Thyroid gland (tissue), 4 donors: ENCODE data around the gene CSNK2A1. TPM values are rescaled to one million over a fixed set of nuclear protein-coding genes. Genes with fewer than 3 reads are reported as not detected.
"Not testable (repeated sequence)": the region's sequence is repeated elsewhere in the genome, so short reads cannot be mapped to it uniquely, and the experiment has no call there.

Experiments
- DNase-seq, 2 donors: peaks; one replicate each; pipeline ENCODE4 v3.0.0-alpha.2; 2019
- H3K27ac ChIP-seq, 3 donors: fragments of 200-600 bp; sonication (generic); 1 replicate in 2 of 3; 2 replicates in 1 of 3; pipeline ENCODE4 v1.5.1; 2016 to 2019; ENCODE audit warnings: mild to moderate bottlenecking in 1 of 3, moderate library complexity in 1 of 3
- H3K27me3 ChIP-seq: fragments of 200-600 bp; sonication (generic); one replicate; pipeline ENCODE4 v1.5.1; 2019
- H3K36me3 ChIP-seq, 2 donors: fragments of 200-600 bp; sonication (generic); one replicate each; pipeline ENCODE4 v1.5.1; 2016 to 2019
- H3K4me1 ChIP-seq, 2 donors: fragments of 200-600 bp; sonication (generic); one replicate each; pipeline ENCODE4 v1.5.1; 2017 to 2019
- H3K4me3 ChIP-seq, 3 donors: fragments of 200-600 bp; sonication (generic); replicated peaks in 1 of 3; 1 replicate in 2 of 3; 2 replicates in 1 of 3; pipeline ENCODE4 v1.5.1; 2016; ENCODE audit warnings: mild to moderate bottlenecking in 1 of 3
- H3K9me3 ChIP-seq: fragments of 200-600 bp; sonication (generic); one replicate; pipeline ENCODE4 v1.5.1; 2017
- POLR2A ChIP-seq, 2 donors: fragments of 450-650 bp; IDR thresholded peaks; one replicate each; pipeline ENCODE4 v1.6.1; 2017; ENCODE audit warnings: antibody characterized with exemption in 2 of 2, mild to moderate bottlenecking in 2 of 2, moderate library complexity in 1 of 2
- WGBS, 2 donors: methylation state at CpG; one replicate each; pipeline ENCODE4 v1.1.5; 2017; 5-methylcytosine and 5-hydroxymethylcytosine counted together
- intact Hi-C: fragments of 100-400 bp; cut with DNase I; formaldehyde crosslinking; loops from one replicate; pipeline ENCODE4 v1.15.1; 2023
- total RNA-seq, 4 donors: library from RNA; depleted of rRNA; stranded (reverse); fragments of >200 nt; gene quantifications; one replicate each; pipeline ENCODE4 v1.2.3, GENCODE V29; 2016
- TF ChIP-seq, protein P1 (sequence below), 6 experiments: fragments of 200-600 bp in 3 of 6; fragments of 450-650 bp in 3 of 6; sonication (generic) in 3 of 6; IDR thresholded peaks; one replicate each; pipeline ENCODE4 v1.5.1; 2016 to 2019; ENCODE audit warnings: antibody characterized with exemption in 6 of 6, mild to moderate bottlenecking in 2 of 6, inconsistent platforms in 1 of 6, moderate library complexity in 1 of 6

CSNK2A1 gene
- total RNA-seq, 4 donors from 2014 or later, result 88.0 to 153 (median 105) TPM

- WGBS, 2 donors, result 59 to 61% methylated on average over 3 of the region's 3 CpGs
- H3K4me3 ChIP-seq, result no peak overlapping the region
- H3K27ac ChIP-seq, result no peak overlapping the region
- no peaks in the 10 kb centered on the region for H3K4me1 ChIP-seq
- TF ChIP-seq, protein P1, sequence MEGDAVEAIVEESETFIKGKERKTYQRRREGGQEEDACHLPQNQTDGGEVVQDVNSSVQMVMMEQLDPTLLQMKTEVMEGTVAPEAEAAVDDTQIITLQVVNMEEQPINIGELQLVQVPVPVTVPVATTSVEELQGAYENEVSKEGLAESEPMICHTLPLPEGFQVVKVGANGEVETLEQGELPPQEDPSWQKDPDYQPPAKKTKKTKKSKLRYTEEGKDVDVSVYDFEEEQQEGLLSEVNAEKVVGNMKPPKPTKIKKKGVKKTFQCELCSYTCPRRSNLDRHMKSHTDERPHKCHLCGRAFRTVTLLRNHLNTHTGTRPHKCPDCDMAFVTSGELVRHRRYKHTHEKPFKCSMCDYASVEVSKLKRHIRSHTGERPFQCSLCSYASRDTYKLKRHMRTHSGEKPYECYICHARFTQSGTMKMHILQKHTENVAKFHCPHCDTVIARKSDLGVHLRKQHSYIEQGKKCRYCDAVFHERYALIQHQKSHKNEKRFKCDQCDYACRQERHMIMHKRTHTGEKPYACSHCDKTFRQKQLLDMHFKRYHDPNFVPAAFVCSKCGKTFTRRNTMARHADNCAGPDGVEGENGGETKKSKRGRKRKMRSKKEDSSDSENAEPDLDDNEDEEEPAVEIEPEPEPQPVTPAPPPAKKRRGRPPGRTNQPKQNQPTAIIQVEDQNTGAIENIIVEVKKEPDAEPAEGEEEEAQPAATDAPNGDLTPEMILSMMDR (IDR thresholded peaks at IDR 0.05), result no peak
- TF ChIP-seq POLR2A (IDR thresholded peaks at IDR 0.05), result no peak
- intact Hi-C loops, result no loop called here
- no peaks in the 10 kb centered on the region for H3K9me3 ChIP-seq
- no peak for DNase-seq
- no peaks in the 10 kb centered on the region for H3K27me3 ChIP-seq
- no peaks in the 10 kb centered on the region for H3K36me3 ChIP-seq
These were observed 44.9 kb upstream of the CSNK2A1 start for GRCh38 chr20:588476-588875.

DNA sequence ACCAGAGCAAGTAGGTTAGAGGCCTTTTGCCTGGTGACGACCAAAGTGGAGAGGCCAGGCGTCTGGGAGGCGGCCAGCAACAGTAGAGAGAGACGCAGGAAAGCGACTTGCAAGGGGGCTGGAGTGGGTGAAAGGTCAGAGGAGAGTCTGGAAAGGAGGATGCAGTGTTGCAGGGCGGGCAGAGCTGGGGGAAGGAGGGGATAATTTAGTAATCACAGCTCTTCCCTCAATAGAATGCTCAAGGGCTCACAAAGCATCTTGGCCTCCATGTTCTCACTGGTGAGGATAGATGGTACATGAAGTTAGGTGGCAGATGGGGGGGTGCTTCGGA lies 41.3 kb upstream of the CSNK2A1 start:
- Histone ChIP-seq H3K36me3 (no peaks in the 10 kb centered on the region), H3K4me3 (no peak overlapping the region), H3K27me3 (no peaks in the 10 kb centered on the region), H3K4me1 (no peaks in the 10 kb centered on the region), H3K27ac (no peak overlapping the region), H3K9me3 (no peaks in the 10 kb centered on the region)
- TF ChIP-seq POLR2A (IDR thresholded peaks at IDR 0.05), result no peak
- TF ChIP-seq, protein P1 (IDR thresholded peaks at IDR 0.05), result no peak
- no peak for DNase-seq
- WGBS, 2 donors, result 73 to 77% methylated on average over 7 of the region's 7 CpGs
- intact Hi-C loops, result no loop called here

- H3K27ac ChIP-seq, result no peak overlapping the region
- H3K9me3 ChIP-seq, result no peaks in the 10 kb centered on the region
- H3K4me1 ChIP-seq, result no peaks in the 10 kb centered on the region
- DNase-seq, result no peak
- intact Hi-C loops, result no loop called here
- WGBS, 2 donors, result 77 to 78% methylated on average over 8 of the region's 8 CpGs
- no peaks in the 10 kb centered on the region for H3K27me3 ChIP-seq
- no peak overlapping the region for H3K4me3 ChIP-seq
- TF ChIP-seq, protein P1 (IDR thresholded peaks at IDR 0.05), result no peak
- TF ChIP-seq POLR2A (IDR thresholded peaks at IDR 0.05), result no peak
- no peaks in the 10 kb centered on the region for H3K36me3 ChIP-seq
These were observed 40.8 kb upstream of the CSNK2A1 start for GRCh38 chr20:584161-584970.

GRCh38 chr20:582204-582603 lies 38.6 kb upstream of the CSNK2A1 start:
- TF ChIP-seq, protein P1 (IDR thresholded peaks at IDR 0.05), result no peak
- TF ChIP-seq POLR2A (IDR thresholded peaks at IDR 0.05), result no peak
- DNase-seq, result no peak

GRCh38 chr20:578940-579690 lies 35.5 kb upstream of the CSNK2A1 start:
- H3K4me1 ChIP-seq, DNase-seq, intact Hi-C loops, H3K9me3 ChIP-seq, H3K36me3 ChIP-seq, H3K4me3 ChIP-seq, H3K27me3 ChIP-seq, H3K27ac ChIP-seq: not testable (repeated sequence)
- WGBS, 2 donors, result 89 to 91% methylated on average over 7 of the region's 8 CpGs

More at GRCh38 chr20:582204-582603, 38.6 kb upstream of the CSNK2A1 start:
- Histone ChIP-seq H3K27ac (no peak overlapping the region), H3K36me3 (no peaks in the 10 kb centered on the region), H3K9me3 (no peaks in the 10 kb centered on the region), H3K4me3 (no peak overlapping the region), H3K27me3 (no peaks in the 10 kb centered on the region), H3K4me1 (no peaks in the 10 kb centered on the region)
- intact Hi-C loops, result no loop called here
- 74 to 81% methylated on average over 5 of the region's 5 CpGs for WGBS, 2 donors
